Measurements from ENCODE around the gene CAMK2B.
"Not testable (repeated sequence)": the region's sequence is repeated elsewhere in the genome, so short reads cannot be mapped to it uniquely, and the experiment has no call there.

The CAMK2B gene

DNA sequence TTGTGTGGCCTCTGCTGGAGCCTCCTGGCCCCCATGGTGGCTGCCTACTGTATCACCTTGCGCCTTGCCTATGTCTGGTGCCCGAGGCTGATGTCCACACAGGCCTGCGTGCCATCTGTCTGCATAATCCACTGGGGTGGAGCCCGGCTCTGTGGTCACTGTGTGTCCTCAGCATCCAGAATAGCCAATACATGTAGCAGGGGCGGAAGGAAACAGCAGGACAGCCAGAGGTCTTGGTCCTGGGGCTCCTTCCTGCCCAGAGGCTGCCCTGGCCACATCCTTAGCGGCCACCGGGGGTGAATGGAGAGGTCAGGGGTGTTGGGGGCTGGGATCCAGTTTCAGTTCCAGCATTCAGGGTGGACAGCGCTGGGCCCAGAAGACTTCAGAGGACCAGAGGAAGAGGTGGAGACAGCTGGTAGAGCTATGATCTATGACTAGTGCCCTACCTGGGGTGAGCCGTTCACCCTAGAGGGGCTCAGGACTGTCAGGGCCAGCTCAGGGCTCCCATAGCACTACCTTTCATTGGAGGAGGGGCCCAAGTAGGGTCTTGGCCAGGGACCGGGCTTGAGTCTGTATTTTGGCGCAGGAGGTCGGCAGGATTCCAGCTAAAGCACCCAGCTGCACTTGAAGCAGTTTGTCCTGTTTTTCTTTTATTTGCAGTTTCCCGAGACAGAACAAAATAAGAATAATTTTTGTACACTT lies 108.7 kb downstream of the CAMK2B start:
- no peak for DNase-seq (ENCODE audit: low read depth in 2 of 2)

DNA sequence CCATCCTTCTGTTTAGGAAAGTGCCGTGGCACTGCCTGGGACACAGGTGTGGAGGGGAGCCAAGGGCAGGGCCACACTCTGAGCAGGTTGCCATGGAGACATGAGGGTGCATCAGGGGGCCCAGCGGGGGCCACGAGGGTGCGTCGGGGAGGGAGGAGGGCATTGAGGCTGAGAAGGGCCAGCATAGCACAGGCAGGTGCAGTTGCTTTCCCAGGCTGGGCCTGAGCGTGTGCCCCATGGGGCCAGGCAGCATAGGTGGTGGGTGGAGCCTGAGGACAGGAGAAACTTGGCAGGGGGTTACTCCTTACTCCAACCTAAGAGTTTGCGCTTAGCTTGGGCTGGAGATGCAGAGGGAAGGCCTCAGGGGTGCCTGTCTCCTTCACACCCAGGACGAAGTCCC lies 109.4 kb downstream of the CAMK2B start:
- DNase-seq (ENCODE audit: low read depth in 2 of 2), result no peak

DNA sequence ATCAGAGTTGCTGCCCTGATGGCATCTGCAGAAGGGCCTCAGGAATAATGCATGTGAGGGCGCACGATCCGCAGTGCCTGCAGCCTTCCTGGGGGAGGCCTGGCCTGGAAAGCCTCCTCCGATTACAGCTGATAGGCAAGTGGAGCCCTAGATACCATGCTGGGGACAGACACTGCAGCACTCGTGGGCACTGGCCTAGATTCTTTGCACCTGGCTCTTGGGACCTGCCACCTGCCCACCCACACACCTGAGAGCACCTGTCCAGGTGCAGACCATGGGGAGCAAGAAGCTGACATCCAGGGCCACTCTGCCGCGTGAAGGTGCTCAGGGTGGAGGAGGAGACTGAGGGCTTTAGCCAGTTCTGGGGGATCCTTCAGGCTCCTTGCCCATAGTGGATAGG lies 109.9 kb downstream of the CAMK2B start:
- no peak for DNase-seq (ENCODE audit: low read depth in 2 of 2)

DNA sequence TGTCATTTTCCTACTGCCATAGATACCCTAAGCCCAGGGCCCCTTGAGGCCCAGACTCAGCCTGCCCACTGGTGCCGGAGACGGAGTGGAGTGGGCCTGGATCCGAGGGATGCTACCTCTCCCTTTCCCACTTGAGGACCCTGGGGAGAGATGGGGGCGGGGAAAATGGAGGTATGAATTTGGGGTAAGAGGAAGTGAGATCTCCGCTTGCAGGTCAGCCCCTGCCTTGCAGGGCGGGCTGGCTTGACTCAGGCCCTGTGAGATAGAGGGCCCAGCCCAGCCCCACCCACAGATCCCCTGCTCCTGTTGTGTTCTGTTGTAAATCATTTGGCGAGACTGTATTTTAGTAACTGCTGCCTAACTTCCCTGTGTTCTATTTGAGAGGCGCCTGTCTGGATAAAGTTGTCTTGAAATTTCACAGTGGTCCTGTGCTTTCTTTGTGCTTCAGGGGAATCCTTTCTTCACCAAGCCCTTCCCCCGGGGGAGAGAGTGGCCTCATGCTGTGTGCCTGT lies 111.5 kb downstream of the CAMK2B start:
- no peak for DNase-seq (ENCODE audit: low read depth in 2 of 2)

DNA sequence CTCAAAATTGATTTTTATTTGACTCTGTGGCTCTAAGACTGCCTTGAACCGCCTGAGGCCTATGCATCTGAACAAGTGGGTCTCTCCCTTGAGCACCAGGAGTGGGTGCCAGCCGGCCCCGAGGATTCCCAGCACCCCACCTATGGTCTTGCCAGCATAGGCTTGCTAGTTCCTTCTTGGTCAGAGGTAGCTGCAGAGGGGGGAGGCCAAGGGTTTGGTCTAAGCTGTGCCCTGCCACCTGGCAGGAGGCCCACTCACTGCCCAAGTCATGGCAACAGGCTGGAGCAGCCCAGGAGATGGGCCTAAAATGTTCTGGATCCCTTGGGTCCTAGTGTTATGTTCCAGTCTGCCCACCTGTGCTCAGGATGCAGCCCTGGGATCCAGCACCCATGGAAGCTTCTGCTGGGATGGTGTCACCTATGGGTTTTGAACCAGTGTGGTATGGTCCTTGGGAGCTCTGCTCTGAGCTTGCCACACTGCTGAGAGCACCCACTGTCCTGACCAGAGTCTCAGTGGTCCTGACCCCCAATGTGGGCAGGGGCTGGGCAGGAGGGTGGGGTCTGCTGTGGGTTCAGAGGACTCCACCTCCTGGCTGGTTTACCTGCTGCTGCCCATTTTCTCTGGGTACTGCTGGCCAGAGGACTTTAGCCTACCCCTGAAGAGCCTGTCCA lies 112.1 kb downstream of the CAMK2B start:
- no peak for DNase-seq (ENCODE audit: low read depth in 2 of 2)

DNA sequence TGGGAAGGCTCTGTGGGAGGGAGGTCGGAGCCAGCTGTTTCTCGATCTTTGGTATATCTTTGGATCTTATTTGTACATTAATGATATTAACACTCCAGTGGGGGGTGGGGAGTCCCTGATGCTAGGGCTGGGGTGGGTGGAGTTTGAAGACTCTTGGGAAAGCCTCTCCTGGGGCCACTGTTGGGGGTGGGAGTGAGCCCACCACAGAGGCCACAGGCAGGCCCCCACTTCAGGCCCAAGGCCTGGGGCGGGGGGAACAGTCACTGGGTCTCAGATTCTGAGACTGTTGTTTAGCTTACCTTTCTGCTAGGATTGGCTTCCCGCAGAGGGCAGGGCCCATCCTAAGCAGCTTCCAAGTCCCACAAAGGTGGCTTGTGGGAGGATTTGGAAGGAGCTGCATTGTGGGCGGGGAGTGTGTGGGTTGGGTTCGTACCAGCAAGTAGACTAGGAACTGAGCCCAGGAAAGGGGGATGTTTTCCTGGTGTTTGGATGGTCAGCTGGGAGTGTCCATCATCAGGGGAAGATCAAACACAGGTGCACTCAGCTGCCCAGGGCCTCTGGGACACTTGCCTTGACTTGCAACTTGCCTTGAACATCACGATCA lies 112.7 kb downstream of the CAMK2B start:
- DNase-seq (ENCODE audit: low read depth in 2 of 2), result no peak

DNA sequence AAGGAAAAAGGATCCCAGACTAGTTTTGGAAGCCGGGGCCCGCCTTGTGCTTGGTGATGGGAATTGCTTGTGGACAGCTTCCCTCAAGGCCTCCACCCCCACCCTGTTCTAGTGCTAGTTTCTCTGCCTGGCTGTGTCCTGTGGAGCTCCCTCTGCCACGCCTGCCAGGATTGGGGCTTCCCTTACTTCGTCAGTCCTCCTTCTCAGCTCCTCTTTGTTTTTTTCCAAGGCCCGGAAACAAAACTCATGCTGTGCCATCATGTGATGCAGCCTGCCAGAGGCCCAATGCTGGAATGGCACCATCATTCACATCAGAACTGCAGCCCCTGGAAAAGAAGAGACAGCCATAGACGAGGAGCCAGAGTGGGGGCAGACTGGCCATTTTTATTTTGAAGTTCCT lies 113.4 kb downstream of the CAMK2B start:
- no peak for DNase-seq (ENCODE audit: low read depth in 2 of 2)

DNA sequence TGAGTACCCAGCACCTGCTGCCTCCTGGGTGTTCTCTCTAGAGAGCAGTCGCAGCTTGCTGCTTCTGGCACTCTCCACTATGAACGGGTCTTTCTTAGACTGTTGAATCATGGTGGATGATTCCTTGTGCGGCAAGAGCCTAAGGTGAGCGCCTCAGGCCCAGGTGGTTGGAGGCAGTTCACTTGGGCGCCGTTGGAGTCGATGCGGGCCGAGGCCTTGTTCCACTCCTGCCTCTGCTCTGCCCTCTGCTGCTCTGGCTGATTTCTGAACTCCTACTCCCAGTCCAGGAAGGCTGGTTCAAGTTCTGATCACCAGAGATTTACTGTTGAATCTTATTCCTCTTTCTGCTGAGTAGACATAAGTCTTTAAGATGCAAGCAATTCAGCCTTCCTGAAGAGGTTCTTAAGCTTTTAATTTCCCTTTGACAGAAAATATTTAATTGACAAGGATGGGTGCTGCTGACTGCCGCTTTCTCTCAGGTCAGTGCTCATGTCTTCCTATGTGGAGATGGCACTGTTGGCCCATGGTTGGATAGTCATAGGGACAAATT lies 114.2 kb downstream of the CAMK2B start:
- no peak for DNase-seq (ENCODE audit: low read depth in 2 of 2)

DNA sequence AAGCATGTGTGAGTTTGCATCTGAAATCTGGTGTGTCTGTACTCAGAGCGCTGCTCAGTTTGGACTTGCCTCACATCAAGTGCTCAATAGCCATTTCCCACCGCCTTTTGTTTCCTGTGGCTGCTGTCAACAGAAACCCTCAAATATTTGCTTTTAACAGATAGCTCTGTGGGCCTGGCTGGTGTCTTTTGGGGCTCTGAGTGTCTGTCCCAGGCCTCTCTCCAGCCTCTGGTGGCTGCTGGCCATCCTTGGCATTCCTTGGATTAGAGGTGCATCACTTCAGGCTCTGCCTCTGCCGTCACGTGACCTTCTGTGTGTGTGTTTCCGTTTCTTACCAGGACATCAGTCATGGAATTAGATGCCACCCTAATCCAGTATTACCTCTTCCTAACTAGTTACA lies 115.3 kb downstream of the CAMK2B start:
- no peak for DNase-seq (ENCODE audit: low read depth in 2 of 2)

DNA sequence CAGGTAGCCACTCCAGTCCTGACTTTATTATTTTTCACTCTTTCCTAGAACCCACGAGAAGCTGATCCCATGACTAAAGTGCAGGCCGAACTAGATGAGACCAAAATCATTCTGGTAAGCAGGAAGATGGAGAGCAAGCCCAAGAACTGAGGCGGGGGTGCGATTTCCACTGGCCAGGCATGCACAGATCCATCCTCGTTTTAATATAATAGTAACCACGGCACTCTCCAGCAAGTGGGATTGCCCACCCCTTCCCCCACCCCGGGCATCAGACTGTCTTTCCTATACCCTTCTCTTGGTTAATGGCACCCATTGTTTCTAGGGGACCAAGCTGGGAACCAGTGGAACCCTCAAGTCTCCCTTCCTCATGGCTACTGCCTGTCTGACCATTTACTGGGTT lies 117.3 kb downstream of the CAMK2B start:
- DNase-seq (ENCODE audit: low read depth in 2 of 2), result no peak

DNA sequence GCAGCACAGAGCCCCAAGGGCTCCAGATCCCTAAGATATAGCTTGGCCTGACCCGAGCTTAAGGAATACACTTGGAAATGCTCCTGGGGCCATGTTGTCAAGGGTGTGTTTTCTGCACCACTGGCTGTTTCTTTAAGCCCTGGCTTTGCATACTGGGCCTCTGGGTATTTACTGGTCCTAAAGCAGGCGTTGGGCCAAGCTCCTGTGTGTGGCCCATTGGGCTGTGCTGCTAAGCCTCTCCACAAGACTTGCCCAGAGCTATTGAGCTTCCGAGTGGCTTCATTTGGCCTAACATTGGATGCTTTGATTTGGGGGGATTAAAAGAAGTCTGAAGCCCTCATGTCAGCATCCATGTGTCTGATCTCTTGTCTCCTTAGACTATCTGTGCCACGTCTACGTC lies 119.4 kb downstream of the CAMK2B start:
- DNase-seq (ENCODE audit: low read depth in 2 of 2), result no peak

DNA sequence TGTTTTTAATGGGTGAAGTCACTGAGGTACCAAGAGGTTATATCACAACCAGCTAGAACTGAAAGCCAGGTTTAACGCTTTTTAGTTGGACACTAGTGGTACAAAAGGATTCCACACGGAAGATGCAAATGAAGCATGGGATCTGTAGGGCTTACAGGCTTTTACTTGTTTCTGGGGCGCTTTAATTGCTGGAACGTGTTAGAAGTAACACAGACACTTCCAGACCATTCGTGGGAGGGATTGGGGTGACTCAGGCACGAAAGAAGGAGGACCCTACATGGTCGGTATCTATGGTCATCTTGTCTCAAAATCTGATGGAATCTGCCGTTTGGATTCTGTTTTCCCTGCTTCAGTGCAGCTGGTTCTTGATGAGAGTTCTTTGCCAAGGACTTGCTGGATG lies 123.6 kb downstream of the CAMK2B start:
- DNase-seq (ENCODE audit: low read depth in 2 of 2), result no peak

DNA sequence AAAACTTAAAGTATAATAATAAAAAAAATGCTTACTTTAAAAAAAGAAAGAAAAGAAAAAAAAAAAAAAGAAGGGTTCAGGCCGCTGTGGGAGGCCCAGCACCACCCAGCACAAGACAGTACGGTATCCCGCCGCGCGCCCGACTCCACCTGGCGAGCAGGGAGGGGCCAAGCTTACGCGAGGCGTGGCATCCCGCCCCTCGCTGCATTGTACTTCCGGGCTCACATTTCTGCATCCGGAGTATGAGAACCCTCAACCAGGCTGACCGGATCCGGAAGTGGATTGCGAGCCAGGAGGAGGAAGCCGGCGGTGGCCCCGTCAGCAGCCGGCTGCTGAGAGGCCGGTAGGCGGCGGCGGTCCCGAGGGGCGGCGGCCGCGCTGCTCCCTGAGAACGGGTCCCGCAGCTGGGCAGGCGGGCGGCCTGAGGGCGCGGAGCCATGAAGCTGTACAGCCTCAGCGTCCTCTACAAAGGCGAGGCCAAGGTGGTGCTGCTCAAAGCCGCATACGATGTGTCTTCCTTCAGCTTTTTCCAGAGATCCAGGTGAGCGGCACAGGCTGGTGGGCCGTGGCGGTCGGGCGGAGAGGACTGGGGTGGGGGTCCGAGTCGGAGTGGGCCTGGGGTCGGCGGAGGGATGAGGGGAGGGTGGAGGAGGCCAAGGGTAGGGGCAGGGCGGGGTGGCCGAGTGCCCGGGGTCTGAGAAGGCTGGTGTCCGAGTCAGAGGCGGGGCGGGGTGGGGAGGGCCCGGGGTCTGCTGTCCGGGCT lies 124.5 kb downstream of the CAMK2B start, which contains the start of gene YKT6:
YKT6 (plus strand) TSS at position 280 of the 763 bp plus-strand sequence; CDS start at position 438, 158 bp downstream.
- DNase-seq (ENCODE audit: low read depth in 2 of 2), result peak; percentile 91

DNA sequence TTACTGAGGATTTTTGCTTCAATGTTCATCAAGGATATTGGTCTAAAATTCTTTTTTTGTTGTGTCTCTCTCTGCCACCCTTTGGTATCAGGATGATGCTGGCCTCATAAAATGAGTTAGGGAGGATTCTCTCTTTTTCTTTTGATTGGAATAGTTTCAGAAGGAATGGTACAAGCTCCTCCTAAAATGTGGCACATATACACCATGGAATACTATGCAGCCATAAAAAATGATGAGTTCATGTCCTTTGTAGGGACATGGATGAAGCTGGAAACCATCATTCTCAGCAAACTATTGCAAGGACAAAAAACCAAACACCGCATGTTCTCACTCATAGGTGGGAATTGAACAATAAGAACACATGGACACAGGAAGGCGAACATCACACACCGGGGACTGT lies 125.2 kb downstream of the CAMK2B start:
- DNase-seq (ENCODE audit: low read depth in 2 of 2), result not testable (repeated sequence)

DNA sequence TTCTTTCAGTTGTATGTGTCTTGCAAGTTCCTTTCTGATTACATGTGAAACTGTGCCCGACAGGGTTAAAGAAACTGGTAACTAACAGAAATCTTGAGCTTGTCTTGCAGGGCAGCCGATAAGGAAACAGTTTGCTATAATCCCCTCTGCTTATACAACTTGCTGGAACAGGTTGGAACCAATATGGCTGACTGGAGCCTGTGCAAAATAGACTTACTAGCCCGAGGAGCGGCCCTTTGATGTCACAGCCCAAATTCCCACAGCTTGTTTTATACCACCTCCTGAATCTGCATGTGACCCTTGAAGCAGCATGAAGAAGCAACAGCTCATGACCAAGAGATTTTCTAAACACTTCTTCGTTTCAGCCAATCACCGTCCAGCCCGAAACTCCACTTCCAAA lies 127.9 kb downstream of the CAMK2B start:
- no peak for DNase-seq (ENCODE audit: low read depth in 2 of 2)

DNA sequence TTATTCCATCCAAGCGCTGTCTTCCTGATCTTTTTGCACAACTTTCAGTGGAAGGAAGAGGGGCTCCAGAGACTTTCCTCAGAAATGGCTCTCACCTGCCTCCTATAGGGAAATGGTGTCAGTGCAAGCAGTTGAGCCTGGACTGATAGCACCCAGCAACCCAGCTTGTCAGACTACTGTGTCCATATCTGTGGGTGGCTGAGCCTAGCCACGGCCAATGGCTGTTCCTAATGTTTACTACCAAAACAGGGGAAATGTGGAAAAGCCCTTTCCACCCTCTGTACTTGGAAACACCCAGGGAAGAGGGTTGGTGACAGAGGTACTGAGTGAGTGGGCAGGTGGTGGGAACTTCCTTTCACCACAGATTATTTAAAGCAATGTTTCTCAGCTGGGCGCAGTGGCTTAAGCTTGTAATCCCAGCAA lies 128.9 kb downstream of the CAMK2B start:
- DNase-seq (ENCODE audit: low read depth in 2 of 2), result no peak

DNA sequence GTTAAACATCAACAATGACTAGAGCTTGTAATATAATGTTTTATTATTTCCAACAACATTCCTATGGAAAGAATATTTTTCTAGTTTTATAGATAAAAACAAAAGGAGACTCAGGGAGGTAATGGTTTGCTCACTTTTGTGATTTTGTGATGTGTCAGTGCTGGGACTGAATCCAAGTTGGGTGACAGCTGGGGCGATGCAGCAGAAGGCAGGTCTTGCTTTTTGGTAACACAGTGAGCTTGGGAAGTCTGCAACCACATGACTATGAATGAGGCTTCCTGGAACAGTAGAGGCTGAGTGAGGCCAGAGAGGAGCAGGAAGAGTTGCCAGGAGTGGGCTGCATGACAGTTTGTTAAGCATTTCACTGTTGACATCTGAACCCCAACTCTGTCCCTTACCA lies 129.5 kb downstream of the CAMK2B start:
- no peak for DNase-seq (ENCODE audit: low read depth in 2 of 2)

DNA sequence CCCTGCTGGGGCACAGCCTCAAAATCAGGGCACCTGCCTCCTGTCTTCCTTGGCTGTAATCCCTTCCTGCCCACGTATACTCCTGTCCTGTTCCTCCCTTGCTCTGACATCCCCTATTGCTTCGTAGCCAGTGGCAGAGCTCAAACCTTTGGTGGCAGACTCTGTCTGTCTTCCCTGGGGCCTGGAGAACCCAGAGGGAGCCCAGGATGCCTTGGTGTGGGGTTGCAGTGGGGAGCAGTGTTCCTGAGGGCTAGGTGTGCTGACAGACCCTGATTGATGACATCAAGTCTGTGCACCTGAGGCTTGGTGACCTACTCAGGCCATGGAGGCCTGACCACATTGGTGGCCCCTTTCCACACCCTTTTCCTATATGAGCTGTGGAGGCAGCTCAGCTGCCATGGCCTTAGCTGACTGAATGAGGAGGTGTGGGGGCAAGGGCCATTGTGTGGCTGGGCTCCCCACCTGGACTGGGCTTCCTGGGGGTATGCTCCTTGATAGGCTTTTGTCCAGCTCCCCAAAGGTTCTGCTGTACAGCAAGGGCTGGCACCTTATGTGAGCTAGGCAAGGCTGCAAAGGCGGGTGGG lies 130.7 kb downstream of the CAMK2B start:
- DNase-seq (ENCODE audit: low read depth in 2 of 2), result no peak

DNA sequence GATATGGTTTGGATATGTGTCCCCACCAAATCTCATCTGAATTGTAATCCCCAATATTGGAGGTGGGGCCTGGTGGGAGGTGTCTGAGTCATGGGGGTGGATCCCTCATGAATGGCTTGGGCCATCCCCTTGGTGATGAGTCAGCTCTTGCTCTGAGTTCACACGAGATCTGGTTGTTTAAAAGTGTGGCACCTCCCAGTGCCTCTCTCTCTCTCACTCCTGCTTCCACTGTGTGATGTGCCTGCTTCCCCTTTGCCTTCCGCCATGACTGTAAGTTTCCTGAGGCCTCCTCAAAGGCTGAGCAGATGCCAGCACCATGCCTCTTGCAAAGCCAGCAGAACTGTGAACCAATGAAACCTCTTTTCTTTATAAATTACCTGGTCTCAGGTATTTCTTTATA lies 131.3 kb downstream of the CAMK2B start:
- peak; percentile 18 to 25 for DNase-seq (ENCODE audit: low read depth in 2 of 2)

DNA sequence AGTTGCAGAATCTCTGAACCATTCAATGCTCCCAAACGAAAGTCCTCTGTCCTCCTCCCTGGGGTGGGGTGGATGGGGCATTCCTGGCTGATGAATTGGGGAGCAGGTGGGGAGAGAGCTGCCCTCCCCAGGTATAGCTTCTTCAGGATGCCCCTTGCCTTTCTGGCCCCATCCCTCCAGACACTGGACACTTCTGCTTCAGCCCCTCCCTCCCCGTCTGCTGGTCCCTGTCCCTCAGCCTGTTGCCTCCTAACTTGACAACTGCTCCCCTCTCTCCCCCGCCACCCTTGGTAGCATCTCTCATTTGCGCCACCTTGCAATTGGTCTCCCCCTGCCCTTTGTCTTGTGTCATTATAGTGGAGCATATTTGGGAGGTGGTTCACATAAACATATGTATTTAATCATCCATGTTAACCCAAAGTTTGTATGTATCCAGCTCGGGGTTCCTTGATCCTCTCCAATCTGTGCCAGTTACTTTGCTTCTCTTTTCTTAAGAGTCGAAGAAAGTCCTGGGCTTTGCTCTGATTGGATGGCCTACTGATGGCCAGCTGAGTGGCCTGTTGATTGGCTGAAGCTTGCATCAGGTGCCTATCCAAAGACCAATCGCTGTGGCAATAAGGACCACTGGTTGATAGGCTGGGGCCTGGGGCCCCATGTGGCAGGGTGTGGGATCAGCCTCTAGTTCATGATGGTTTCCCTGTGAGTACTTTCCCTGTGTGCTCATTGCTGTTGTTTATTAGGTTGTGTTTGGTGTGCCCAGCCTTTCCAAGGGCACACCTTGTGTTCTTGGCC lies 132.2 kb downstream of the CAMK2B start:
- DNase-seq (ENCODE audit: low read depth in 2 of 2), result no peak

DNA sequence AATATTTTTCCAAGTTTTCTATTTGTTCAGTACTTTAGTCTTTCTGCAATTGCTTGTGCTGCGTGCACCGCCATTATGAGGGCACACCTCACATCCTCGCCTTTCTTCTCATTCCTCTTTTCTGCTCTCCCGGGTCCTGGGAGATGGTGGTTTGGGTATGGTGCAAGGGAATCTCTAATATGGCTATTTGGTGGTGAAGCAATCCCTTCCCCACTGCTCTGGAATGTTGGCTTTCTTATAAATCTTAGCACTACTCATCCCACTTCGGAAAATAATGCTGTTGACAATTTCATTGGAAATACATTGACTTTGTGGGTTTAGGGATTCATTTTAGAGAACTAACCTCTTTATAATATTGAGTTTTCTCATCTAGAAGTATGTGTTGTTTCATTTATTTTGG lies 134.2 kb downstream of the CAMK2B start:
- no peak for DNase-seq (ENCODE audit: low read depth in 2 of 2)

Measured in stimulated activated CD8-positive, alpha-beta memory T cell treated with anti-CD3 and anti-CD28 coated beads, Interleukin-7, amount 100 ng/mL, for 4 hours (primary cell).